Uterus (tissue), 4 donors: Measurements from ENCODE around the gene SMNDC1. TPM values are rescaled to one million over a fixed set of nuclear protein-coding genes. Genes with fewer than 3 reads are reported as not detected.

ENCODE experiments used
- DNase-seq, 2 donors: peaks; one replicate each; pipeline ENCODE4 v3.0.0-alpha.2; 2019 to 2020
- H3K27ac ChIP-seq, 2 donors: fragments of 200-600 bp; sonication (generic); 1 replicate in 1 of 2; 2 replicates in 1 of 2; pipeline ENCODE4 v1.5.1; 2016 to 2018
- H3K27me3 ChIP-seq, 2 donors: fragments of 200-600 bp; sonication (generic); one replicate each; pipeline ENCODE4 v1.5.1; 2018 to 2019; ENCODE audit warnings: control low read depth in 1 of 2
- H3K36me3 ChIP-seq, 2 donors: fragments of 200-600 bp; sonication (generic); one replicate each; pipeline ENCODE4 v1.5.1; 2019; ENCODE audit warnings: control low read depth in 1 of 2
- H3K4me1 ChIP-seq, 2 donors: fragments of 200-600 bp; sonication (generic); one replicate each; pipeline ENCODE4 v1.5.1; 2018 to 2019; ENCODE audit warnings: control low read depth in 1 of 2
- H3K4me3 ChIP-seq, 2 donors: fragments of 200-600 bp; sonication (generic); 1 replicate in 1 of 2; 2 replicates in 1 of 2; pipeline ENCODE4 v1.5.1; 2018 to 2019; ENCODE audit warnings: mild to moderate bottlenecking in 1 of 2
- H3K9me3 ChIP-seq, 2 donors: fragments of 200-600 bp; sonication (generic); one replicate each; pipeline ENCODE4 v1.5.1; 2019; ENCODE audit warnings: control low read depth in 1 of 2
- CTCF ChIP-seq, 4 experiments: fragments of 200-600 bp in 2 of 4; fragments of 450-650 bp in 2 of 4; sonication (generic) in 2 of 4; IDR thresholded peaks; one replicate each; pipeline ENCODE4 v1.5.1; 2016 to 2019; ENCODE audit warnings: antibody characterized with exemption in 4 of 4, mild to moderate bottlenecking in 2 of 4, moderate library complexity in 1 of 4
- POLR2A ChIP-seq, 2 donors: fragments of 450-650 bp; IDR thresholded peaks; one replicate each; pipeline ENCODE4 v1.6.1; 2016; ENCODE audit warnings: antibody characterized with exemption in 2 of 2, mild to moderate bottlenecking in 1 of 2, moderate library complexity in 1 of 2
- intact Hi-C: fragments of 100-400 bp; cut with DNase I; formaldehyde crosslinking; loops from one replicate; pipeline ENCODE4 v1.15.1; 2023; ENCODE audit warnings: low total_unique reads
- total RNA-seq, 4 donors: library from RNA; depleted of rRNA in 3 of 4; stranded (reverse); fragments of >200 nt in 3 of 4; gene quantifications; one replicate each; pipeline versions ENCODE4 v1.1.0 to v1.2.4, GENCODE V29; 2014 to 2023
- donor health status: DM: yes; HTN: yes; CAD: no.

Gene SMNDC1
- total RNA-seq, 4 donors from 2014 or later = 14.6 to 41.2 (median 18.3) TPM

GRCh38 chr10:110321869-110322620, 17.3 kb upstream of the SMNDC1 start:
- Histone ChIP-seq H3K27ac (no peak overlapping the region), H3K9me3 (no peaks in the 10 kb centered on the region), H3K27me3 (no peaks in the 10 kb centered on the region), H3K4me1 (no peaks in the 10 kb centered on the region), H3K36me3 (no peaks in the 10 kb centered on the region), H3K4me3 (no peak overlapping the region)
- DNase-seq = no peak
- intact Hi-C loops = no loop called here
- no peak for TF ChIP-seq POLR2A (IDR thresholded peaks at IDR 0.05)
- TF ChIP-seq CTCF (IDR thresholded peaks at IDR 0.05) = no peak

- no peaks in the 10 kb centered on the region for H3K36me3 ChIP-seq
- H3K4me3 ChIP-seq = no peak overlapping the region
- no peaks in the 10 kb centered on the region for H3K9me3 ChIP-seq
- no peaks in the 10 kb centered on the region for H3K4me1 ChIP-seq
- TF ChIP-seq CTCF (IDR thresholded peaks at IDR 0.05) (no peak), POLR2A (IDR thresholded peaks at IDR 0.05) (no peak)
- intact Hi-C loops = loop anchor here (10.0 kb wide), 1 partner anchor 227 kb away; no protein-coding TSS in a partner anchor
- no peaks in the 10 kb centered on the region for H3K27me3 ChIP-seq
- no peak overlapping the region for H3K27ac ChIP-seq
- no peak for DNase-seq
Observed at GRCh38 chr10:110317866-110318850, 13.4 kb upstream of the SMNDC1 start.

GRCh38 chr10:110313674-110314073, 9.0 kb upstream of the SMNDC1 start:
- H3K4me1 ChIP-seq = no peaks in the 10 kb centered on the region
- intact Hi-C loops = loop anchor here (10.0 kb wide), 1 partner anchor 231 kb away; no protein-coding TSS in a partner anchor
- no peaks in the 10 kb centered on the region for H3K9me3 ChIP-seq
- TF ChIP-seq POLR2A (IDR thresholded peaks at IDR 0.05) (no peak), CTCF (IDR thresholded peaks at IDR 0.05) (no peak)
- DNase-seq = no peak
- H3K36me3 ChIP-seq = no peaks in the 10 kb centered on the region
- no peak overlapping the region for H3K4me3 ChIP-seq
- no peak overlapping the region for H3K27ac ChIP-seq
- no peaks in the 10 kb centered on the region for H3K27me3 ChIP-seq

GRCh38 chr10:110312206-110312605, 7.5 kb upstream of the SMNDC1 start:
- TF ChIP-seq POLR2A (IDR thresholded peaks at IDR 0.05) (no peak), CTCF (IDR thresholded peaks at IDR 0.05) (no peak)
- H3K4me3 ChIP-seq = no peak overlapping the region
- no peaks in the 10 kb centered on the region for H3K4me1 ChIP-seq
- H3K27ac ChIP-seq = no peak overlapping the region
- no peaks in the 10 kb centered on the region for H3K9me3 ChIP-seq
- no peaks in the 10 kb centered on the region for H3K27me3 ChIP-seq
- DNase-seq = no peak
- no peaks in the 10 kb centered on the region for H3K36me3 ChIP-seq
- intact Hi-C loops = loop anchor here (10.0 kb wide), 1 partner anchor 233 kb away; no protein-coding TSS in a partner anchor
